TTC549 (cell line): ENCODE measurements around the gene DARS1.
"Not testable (repeated sequence)": the region's sequence is repeated elsewhere in the genome, so short reads cannot be mapped to it uniquely, and the experiment has no call there.

Experiments
- FAIRE-seq: peaks from 2 replicates; lab custom pipeline; 2012; peaks lifted over from hg19 to GRCh38; lab: Jason Lieb, UNC

DARS1 gene

GRCh38 chr2:135980434-135981079 lies 4.9 kb downstream of the DARS1 start:
- FAIRE-seq = no peak

GRCh38 chr2:135975702-135976101 lies 9.7 kb downstream of the DARS1 start:
- FAIRE-seq = no peak

- FAIRE-seq = no peak
Observed at GRCh38 chr2:135974036-135974435, 11.4 kb downstream of the DARS1 start.

GRCh38 chr2:135969655-135970387 lies 15.6 kb downstream of the DARS1 start:
- no peak for FAIRE-seq

- no peak for FAIRE-seq
Observed at GRCh38 chr2:135965756-135966155, 19.7 kb downstream of the DARS1 start.

- not testable (repeated sequence) for FAIRE-seq
Observed at GRCh38 chr2:135964404-135964803, 21.0 kb downstream of the DARS1 start.

GRCh38 chr2:135963841-135964240 lies 21.6 kb downstream of the DARS1 start:
- FAIRE-seq = no peak

- FAIRE-seq = peak; percentile 32
Observed at GRCh38 chr2:135962366-135963123, 22.9 kb downstream of the DARS1 start.

- FAIRE-seq = no peak
Observed at GRCh38 chr2:135960656-135961551, 24.5 kb downstream of the DARS1 start.

- no peak for FAIRE-seq
Observed at GRCh38 chr2:135960150-135960549, 25.3 kb downstream of the DARS1 start.

- FAIRE-seq = not testable (repeated sequence)
Observed at GRCh38 chr2:135958927-135959326, 26.5 kb downstream of the DARS1 start.

GRCh38 chr2:135954020-135954601 lies 31.3 kb downstream of the DARS1 start:
- FAIRE-seq = no peak

- no peak for FAIRE-seq
Observed at GRCh38 chr2:135952891-135953290, 32.5 kb downstream of the DARS1 start.

- FAIRE-seq = no peak
Observed at GRCh38 chr2:135951041-135951583, 34.3 kb downstream of the DARS1 start.

GRCh38 chr2:135949451-135950234 lies 35.8 kb downstream of the DARS1 start:
- no peak for FAIRE-seq

GRCh38 chr2:135948642-135949355 lies 36.6 kb downstream of the DARS1 start:
- FAIRE-seq = no peak

GRCh38 chr2:135948141-135948540 lies 37.3 kb downstream of the DARS1 start:
- FAIRE-seq = no peak

GRCh38 chr2:135947483-135947882 lies 37.9 kb downstream of the DARS1 start:
- no peak for FAIRE-seq

GRCh38 chr2:135945526-135945925 lies 39.9 kb downstream of the DARS1 start:
- no peak for FAIRE-seq

- no peak for FAIRE-seq
Observed at GRCh38 chr2:135944625-135945024, 40.8 kb downstream of the DARS1 start.
